Measurements from ENCODE around the gene ACTN4.

The ACTN4 gene

DNA sequence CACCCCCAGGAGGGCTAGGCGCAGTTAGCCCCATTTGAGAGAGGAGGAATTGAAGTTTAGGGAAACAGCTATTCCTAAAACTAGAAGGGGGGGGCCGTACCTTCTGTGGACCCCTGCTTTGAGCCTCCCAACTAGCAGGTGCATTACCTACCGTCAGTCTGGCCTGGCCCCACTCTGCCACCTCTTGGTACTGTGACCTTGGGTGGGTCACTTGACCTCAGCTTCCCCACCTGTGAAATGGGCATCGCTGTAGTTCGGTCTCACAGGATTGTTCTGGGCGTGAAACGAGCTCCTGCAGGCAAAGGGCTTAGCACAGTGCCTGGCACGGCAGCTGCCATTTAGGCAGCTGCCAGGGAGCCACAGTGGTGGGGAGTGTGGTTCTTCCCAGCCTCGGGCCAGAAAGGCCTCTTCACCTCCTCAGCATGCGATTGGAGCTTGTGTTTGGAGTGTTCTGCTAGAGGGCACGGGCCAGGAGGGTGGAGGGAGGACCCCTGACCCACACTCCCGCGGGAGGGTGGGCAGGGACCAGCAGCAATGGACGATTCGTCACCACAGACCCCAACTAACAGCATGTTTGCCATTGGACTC lies 64.8 kb downstream of the ACTN4 start:
- DNase-seq: no peak

DNA sequence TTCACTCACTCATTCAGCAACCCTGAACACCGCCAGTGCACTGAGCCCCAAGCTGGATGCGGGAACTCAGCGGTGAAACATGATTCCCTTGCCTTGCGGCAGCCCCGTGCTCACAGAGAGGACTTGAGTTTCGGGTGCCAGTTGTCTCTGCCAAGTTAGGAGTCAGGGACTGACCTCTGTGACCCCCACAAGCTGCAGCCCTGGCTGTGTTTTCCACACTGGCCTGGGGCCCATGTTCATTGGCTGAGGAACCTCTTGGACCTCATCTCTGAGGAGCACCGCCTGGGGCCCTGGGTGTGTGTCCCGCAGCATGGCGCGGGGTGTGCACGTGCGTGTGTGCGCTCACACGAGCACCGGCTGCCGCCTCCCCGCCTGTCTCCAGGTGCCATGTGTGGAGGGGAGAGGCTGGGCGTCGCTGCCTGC lies 65.8 kb downstream of the ACTN4 start:
- DNase-seq: no peak

DNA sequence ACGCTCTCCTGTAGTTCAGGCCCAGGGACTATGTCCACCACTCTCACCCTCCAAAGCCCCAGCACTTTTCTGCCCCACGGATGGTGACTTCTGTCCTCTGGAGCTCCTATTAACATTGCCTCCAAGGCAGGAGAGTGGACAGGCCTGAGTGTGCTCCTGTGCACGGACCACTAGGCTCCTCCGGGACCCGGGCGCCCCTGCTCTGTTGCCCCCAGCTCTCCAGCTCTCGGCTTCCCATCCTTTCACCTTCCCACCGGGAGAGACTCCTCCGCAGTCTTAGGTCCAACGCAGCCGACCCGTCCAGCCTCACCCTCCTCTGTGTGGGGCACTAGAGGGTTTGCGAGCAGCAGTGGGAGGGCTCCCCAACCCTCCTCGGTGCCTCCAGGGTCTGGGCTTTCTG lies 66.4 kb downstream of the ACTN4 start:
- no peak for DNase-seq

DNA sequence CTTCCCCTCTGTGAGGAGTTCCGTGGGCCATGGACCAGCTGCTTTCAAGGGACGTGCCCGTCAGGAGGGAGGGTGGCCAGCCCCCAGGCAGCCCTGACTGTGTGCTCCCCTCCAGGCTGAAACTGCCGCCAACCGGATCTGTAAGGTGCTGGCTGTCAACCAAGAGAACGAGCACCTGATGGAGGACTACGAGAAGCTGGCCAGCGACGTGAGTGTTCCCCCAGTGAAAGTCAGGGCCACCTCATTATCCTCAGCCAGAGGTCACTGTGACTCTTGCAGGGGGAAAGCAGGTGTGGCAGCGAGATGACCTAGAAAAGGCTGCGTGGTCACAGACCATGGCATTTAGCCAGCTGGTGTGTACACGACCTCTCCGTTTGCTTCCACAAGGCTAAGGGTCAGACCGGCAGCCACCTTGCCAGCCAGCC lies 66.9 kb downstream of the ACTN4 start:
- no peak for DNase-seq

DNA sequence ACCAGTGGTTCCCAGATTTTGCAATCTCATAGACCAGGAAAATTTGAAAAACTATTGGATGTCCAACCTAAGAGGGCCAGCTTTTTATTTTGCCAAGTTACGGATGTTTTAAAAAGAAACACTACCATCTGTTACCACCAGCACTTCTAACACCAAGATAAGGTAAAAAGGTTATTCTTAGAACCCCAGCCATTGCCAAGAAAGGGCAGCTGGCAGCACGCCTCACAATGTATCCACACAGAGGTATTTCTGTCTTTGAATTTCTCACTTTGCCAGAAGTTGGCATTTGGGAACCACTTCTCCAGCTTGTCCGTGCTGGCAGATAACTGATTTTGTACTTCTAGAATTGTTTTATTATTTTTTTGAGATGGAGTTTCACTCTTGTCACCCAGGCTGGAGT lies 68.1 kb downstream of the ACTN4 start:
- no peak for DNase-seq

DNA sequence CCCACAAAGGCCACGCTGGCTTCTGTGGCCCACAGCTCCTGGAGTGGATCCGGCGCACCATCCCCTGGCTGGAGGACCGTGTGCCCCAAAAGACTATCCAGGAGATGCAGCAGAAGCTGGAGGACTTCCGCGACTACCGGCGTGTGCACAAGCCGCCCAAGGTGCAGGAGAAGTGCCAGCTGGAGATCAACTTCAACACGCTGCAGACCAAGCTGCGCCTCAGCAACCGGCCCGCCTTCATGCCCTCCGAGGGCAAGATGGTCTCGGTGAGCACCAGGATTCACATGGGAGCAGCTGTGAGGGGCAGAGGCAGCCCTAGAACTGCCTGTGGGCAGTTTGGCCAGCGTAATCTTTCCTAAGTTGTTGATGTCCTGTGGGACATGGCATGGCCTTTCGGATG lies 69.6 kb downstream of the ACTN4 start:
- no peak for DNase-seq

DNA sequence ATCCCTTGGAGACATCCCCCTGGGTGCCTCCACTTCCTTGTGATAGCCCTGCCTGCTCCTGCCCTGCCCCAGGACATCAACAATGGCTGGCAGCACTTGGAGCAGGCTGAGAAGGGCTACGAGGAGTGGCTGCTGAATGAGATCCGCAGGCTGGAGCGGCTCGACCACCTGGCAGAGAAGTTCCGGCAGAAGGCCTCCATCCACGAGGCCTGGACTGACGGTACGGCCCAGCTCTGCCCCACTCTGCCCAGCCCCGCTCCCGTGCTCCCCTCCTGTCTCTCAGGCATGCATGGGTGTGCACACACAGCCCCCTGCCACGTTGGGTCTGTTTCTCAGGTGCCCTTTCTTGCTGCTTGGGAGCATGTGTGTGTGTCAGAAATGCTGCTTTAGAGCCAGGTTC lies 70.4 kb downstream of the ACTN4 start:
- no peak for DNase-seq

DNA sequence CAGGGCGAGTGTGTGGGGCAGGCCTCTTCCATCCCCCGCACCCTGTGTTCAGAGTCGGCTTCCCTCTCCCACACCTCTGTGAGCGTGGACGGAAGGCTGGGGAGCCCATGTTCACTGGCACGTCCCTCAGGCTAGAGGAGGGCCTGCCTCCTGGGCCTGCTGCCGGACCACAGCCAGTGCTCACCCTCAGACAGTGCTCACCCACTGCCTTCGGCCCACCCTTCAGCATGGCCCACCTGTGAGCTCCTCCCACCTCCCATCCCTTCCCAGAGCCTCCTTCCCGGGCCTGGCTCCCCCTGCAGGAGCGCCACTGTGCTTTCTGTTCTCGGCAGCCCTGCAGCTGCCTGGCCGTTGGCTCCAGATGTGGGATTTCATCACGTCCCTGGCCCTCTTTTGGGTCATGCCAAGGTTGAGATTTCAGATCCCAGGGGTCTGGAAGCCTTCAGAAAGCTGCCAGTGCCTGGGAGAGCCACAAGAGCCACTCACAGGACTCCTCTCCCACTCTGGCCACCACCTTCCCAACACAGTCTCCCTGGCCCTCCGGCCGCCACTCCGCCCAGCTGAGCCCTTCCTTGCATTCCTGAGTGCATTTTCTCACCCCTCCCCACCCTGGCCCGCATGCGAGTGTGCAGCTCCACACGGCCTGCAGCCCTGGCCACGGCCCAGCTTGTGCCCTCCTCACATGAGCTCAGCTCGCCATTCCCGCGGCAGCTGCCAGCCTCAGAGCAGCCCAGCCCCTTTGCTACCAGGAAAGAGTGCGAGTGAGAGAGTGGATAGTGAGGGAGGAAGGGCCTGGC lies 71.5 kb downstream of the ACTN4 start:
- no peak for DNase-seq

DNA sequence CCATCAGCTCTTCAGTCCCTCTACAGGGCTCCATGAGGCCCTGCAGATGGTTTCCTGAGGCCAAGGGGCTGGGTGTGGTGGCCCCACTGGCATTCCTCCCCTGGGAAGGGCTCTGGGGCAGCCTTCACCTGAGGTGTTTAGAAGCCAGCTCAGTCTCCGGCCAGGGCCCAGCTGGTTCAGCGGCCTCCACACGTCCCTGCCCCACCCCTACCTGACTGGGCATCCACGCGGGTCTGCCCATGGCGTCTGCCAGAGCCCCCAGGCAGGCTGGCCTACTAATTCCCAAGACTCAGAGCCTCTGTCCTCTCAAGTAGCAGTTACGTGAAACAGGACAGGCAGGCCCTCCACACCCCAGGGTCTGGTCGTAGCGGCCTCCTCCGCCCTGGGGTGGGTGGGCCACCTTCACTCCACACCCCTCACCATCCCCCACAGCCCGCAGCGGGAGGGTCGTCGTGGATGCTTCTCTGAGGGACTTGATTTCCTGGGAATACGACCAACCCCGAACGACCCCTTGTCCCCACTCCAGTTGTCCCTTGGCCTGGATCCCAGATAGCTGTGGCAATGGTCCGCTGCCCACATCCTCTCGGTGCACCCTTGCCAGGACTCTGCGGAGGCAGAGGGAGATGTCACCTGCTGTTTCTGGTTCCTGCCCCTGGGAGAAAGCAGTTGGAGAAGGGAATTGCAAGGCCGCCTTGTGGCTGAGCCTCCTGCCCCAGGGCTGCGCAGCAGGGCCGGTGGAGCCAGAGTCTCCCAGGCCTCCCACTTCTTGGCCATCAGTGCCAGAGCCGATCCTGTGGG lies 72.5 kb downstream of the ACTN4 start:
- DNase-seq: no peak

DNA sequence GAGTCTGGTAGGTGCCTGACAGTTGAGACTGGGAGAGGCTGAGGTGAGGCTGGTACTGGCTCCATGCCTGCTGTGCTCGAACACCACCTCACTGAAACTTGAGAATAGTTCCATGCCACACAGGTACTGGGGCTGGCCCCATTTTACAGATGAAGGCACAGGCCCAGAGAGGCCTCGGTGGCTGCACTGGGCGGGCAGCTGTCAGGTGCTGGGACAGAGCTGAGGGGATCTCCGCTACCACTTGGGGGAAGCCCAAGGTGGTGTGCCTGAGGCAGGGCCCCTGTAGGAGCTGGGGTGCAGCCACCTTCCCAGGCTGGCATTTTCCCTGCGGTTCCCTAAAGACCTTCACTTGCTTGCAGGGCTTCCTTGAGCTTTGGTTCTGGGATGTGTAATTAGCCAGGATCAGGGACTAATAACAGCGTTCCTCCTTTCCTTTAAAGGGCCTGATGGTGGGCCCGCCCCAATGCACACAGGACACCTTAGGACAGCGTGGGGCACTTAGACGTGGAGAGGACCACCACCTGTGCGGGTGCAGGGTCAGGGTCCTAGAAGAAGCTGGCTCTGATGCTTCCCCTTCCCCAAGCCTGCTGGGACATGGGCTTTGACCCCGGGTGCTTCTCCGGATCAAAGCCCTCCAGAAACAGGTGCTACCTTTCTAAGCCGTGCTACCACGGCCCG lies 73.2 kb downstream of the ACTN4 start:
- DNase-seq: no peak

DNA sequence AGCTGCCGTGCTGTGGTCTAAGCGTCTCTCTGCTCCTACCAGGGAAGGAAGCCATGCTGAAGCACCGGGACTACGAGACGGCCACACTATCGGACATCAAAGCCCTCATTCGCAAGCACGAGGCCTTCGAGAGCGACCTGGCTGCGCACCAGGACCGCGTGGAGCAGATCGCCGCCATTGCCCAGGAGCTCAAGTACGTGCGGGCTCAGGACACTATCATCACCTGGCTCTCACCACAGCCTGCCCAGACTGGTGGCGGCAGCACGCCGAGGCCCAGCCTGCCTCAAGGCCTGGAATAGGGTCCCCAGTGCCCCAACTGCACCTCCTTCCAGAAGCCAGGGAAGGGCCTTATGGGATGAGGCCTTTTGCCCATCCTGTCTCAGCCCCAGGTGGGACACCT lies 74.0 kb downstream of the ACTN4 start:
- no peak for DNase-seq

DNA sequence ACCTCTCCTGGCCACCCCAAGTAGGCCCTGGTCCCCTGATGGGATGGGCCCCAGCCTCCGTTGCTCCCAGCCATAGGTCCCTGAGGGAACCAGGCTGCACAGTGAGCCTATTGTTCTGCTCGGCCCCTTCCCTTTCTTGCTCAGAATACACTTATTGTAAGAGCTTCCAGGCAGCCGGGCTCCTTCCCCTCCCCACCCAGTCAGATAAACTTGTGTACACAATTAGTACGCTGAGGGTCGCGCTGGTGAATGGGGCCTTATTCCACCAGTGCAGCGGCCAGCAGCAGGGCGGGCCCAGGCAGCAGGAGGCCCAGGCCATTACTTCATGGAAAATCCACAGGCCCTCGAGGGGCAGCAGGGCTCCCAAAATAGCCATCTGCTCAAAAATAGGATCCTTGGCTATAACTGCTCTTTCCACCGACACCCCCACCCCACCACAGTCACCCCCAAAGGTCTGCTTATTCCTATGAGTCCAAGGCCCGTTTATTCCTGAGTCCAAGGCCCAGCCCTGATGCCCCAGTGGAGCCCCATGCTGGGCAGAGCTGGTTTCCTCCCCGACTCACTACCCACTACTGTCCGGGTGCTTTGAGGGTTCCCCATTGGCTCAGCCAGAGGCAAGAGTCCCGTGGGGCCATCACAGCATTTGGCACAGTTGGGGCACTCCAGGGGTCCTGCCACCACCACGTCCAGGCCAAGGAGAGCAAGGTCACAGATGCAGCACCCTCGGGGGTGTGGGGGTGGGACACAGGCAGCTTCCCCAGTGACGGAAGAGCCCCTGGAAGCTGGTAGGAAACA lies 74.7 kb downstream of the ACTN4 start:
- DNase-seq: no peak

DNA sequence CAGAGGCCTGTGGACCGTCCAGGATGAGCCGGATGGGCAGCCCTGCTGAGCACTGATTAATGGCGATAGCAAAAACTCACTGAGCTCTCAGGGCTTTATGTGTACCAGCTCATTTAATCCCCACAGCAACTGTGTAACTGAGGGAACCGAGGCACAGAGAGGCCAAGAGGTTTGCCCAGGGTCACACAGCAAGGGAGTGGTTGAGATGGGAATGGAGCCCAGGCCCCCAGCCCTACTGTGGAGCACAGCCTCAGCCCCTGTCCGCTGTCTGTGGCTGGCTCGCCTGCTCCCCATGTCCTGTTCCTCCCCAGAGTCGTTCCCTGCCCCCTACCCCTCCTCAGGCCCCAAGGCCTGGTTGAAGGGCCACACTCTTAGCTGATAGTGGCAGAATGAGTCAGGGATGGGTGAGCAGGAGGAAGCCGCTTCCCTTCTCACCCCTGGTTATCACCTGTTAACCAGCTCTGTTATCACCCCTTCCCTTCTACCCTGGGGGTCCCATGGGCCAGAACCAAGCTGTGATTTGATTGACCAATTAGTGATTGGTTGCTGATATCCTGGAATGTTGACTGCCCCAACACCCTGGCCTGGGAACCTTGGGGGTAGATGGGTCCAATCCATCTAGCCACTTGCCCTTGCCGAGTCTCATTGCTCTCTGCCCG lies 75.6 kb downstream of the ACTN4 start:
- DNase-seq: no peak

DNA sequence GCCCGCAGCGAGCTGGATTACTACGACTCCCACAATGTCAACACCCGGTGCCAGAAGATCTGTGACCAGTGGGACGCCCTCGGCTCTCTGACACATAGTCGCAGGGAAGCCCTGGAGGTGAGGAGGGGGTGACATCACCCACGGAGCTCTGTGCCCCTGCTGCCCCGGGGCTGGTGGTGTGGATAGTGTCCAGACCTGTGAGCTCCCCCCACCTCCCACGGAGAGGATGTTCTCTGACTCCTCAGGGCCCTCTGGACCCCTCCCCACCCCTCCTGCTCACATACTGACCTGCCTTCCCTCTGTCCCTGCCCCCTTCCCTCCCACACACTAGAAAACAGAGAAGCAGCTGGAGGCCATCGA lies 76.1 kb downstream of the ACTN4 start:
- no peak for DNase-seq

DNA sequence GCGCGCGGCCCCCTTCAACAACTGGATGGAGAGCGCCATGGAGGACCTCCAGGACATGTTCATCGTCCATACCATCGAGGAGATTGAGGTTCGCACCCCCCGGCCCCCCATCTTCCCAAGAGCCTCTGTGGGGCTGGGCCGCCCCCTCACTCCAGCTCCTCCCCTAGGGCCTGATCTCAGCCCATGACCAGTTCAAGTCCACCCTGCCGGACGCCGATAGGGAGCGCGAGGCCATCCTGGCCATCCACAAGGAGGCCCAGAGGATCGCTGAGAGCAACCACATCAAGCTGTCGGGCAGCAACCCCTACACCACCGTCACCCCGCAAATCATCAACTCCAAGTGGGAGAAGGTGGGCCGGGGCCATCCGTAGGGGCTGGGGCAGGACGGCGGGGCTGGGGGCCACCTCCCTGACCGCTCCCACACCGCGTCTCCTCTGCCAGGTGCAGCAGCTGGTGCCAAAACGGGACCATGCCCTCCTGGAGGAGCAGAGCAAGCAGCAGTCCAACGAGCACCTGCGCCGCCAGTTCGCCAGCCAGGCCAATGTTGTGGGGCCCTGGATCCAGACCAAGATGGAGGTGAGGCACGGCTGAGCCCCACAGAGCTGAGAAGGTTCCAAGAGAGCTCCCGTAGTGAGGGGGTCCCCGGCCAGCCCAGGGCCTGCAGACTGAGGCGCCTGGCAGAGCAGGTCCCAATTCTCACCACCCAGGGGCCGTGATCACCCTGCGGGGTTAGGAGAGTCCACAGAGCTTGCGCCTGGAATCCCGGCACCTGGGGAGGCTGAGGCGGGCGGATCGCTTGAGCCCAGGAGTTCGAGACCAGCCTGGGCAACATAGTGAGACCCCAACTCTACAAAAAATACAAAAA lies 76.8 kb downstream of the ACTN4 start:
- no peak for DNase-seq

DNA sequence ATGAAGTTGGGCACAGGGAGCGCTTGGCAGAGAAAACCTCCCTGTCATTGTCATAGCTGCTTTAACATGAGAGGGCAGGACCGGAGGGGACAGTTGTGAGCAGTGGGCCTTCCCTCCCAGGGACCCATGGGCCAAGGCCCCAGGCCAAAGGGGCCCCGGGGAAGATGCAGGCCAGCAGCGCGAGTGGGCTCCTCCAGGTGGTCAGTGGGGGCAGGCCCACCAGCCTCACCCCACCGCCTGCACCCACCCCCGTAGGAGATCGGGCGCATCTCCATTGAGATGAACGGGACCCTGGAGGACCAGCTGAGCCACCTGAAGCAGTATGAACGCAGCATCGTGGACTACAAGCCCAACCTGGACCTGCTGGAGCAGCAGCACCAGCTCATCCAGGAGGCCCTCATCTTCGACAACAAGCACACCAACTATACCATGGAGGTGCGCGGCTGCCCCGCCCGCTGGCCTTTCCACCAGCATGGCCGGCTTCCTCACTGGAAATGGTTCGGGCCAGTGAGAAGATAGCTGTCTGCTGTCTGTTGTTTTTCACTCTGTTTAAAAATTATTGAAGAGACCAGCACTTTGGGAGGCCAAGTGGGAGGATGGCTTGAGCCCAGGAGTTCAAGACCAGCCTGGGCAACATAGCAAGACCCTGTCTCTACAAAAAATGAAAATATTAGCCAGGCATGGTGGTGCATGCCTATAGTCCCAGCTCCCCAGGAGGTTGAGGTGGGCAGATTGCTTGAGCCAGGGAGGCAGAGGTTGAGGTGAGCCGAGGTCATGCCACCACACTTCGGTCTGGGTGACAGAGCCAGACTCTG lies 78.2 kb downstream of the ACTN4 start:
- no peak for DNase-seq

DNA sequence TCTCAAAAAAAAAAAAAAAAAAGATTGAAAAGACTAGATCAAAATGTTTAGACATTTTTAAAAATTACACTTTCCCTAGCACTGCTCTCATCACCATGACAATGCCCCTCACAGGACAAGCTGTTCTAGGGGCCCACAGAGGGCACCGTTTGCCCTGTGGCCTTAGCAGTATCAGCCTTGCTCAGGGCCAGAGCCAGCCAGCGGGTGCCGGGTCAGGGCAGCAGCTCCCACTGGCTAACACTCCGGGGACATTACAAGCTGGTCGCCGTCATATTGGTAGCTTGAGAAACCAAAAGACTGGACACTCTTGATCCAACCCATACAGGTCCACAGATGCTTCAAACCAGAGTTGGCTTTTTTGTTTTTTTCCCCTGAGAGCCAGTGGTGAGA lies 78.8 kb downstream of the ACTN4 start:
- no peak for DNase-seq

DNA sequence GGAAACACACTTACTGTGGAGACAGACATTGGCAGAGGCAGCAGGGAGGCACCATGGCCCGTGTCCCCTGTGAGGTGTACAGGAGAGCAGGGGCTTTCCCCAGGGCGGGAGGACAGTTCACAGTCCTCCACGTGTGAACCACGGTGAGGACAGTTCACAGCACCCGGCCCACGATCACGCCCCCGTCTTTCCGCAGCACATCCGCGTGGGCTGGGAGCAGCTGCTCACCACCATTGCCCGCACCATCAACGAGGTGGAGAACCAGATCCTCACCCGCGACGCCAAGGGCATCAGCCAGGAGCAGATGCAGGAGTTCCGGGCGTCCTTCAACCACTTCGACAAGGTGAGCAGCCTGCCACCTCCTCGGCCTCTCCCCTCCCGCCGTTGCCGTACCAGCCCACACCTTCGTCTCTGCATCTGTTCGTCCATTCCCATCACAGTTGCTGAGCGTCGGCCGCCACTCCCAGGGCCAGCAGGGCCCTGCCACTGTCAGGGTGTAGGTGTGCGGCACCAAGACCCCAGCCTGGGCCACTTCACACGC lies 79.4 kb downstream of the ACTN4 start:
- no peak for DNase-seq

DNA sequence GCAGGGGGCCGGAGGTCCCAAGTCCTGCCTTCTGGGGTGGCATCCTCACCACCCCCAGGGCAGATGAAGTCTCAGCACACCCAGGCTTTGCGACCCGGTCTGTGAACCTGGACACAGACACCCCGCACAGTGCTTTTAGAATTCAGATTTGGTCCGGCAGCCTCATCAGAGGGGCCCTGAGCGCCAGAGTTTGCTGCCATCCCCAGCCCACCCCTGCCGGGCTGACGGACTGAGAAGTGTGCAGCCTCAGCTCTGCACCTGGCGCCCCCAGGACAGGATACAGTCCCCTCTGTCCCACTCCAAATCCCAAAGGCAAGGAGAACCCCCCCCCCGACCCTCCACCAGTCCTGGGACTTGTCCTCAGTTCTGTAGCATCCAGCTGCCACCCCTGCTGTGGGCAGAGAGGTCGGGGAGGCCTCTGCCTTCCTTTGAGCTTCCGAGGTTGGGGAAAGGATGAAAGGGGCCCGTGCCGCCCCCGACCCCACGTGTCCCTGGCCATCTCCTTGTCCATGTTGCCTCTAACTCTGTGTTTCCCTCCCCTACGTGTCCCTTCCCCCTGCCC lies 79.9 kb downstream of the ACTN4 start:
- DNase-seq: no peak
